OCI-LY3 (cell line): Measurements from ENCODE around the gene SERPINA4.
"Not testable (repeated sequence)": the region's sequence is repeated elsewhere in the genome, so short reads cannot be mapped to it uniquely, and the experiment has no call there.

Experiments used
- H2AFZ ChIP-seq: fragments of 200-600, 300-600 bp; shearing (Covaris generic); 2 replicates; pipeline ENCODE4 v1.6.0; 2014; ENCODE audit warnings: antibody characterized with exemption, low read depth, low read length
- H3K27ac ChIP-seq: fragments of 200-600, 300-600 bp; sonication (generic); 2 replicates; pipeline ENCODE4 v1.5.1; 2014; ENCODE audit warnings: mild to moderate bottlenecking, low read length, moderate library complexity, mixed read lengths
- H3K27me3 ChIP-seq: fragments of 200-600, 300-600 bp; sonication (generic); 2 replicates; pipeline ENCODE4 v1.6.1; 2014; ENCODE audit warnings: low read depth, low read length, mixed read lengths
- H3K36me3 ChIP-seq: fragments of 200-600, 300-600 bp; sonication (generic); replicated peaks from 2 replicates; pipeline ENCODE3; 2014; ENCODE audit warnings: low read depth, low read length, mixed read lengths
- H3K4me1 ChIP-seq: fragments of 300-600, 200-600 bp; sonication (generic); 2 replicates; pipeline ENCODE4 v1.6.1; 2014; ENCODE audit warnings: low read length, mixed read lengths
- H3K4me2 ChIP-seq: fragments of 200-600, 300-600 bp; sonication (generic); 2 replicates; pipeline ENCODE4 v1.6.1; 2014; ENCODE audit warnings: low read length, mixed read lengths
- H3K4me3 ChIP-seq: fragments of 300-600, 200-600 bp; sonication (generic); 2 replicates; pipeline ENCODE4 v1.5.1; 2014; ENCODE audit warnings: antibody characterized with exemption, mild to moderate bottlenecking, low read length, moderate library complexity
- H3K79me2 ChIP-seq: fragments of 300-600, 200-600 bp; shearing (Covaris generic); 2 replicates; pipeline ENCODE4 v1.6.1; 2014; ENCODE audit warnings: mild to moderate bottlenecking, low read length, mixed read lengths
- H3K9ac ChIP-seq: fragments of 300-600, 200-600 bp; shearing (Covaris generic); 2 replicates; pipeline ENCODE4 v1.6.0; 2014; ENCODE audit warnings: mild to moderate bottlenecking, low read length, moderate library complexity
- H3K9me3 ChIP-seq: fragments of 200-600, 300-600 bp; shearing (Covaris generic); 2 replicates; pipeline ENCODE4 v1.6.1; 2014; ENCODE audit warnings: low read length, mixed read lengths; ENCODE audit not compliant: insufficient read depth
- H4K20me1 ChIP-seq: fragments of 200-600, 300-600 bp; sonication (generic); 2 replicates; pipeline ENCODE4 v1.6.1; 2016; ENCODE audit warnings: low read length, mixed read lengths; ENCODE audit not compliant: insufficient read depth
- EZH2phosphoT487 ChIP-seq: fragments of 200-600 bp; shearing (Covaris generic); IDR thresholded peaks from 2 replicates; pipeline ENCODE4 v1.6.1; 2018; ENCODE audit warnings: antibody characterized with exemption, mixed run types, low read depth
- TF ChIP-seq, protein P1 (sequence below): fragments of 200-600, 300-600 bp; sonication (generic); IDR thresholded peaks from 2 replicates; pipeline ENCODE4 v1.5.1; 2014; ENCODE audit warnings: antibody characterized with exemption, low read length, low read depth

SERPINA4 gene

DNA sequence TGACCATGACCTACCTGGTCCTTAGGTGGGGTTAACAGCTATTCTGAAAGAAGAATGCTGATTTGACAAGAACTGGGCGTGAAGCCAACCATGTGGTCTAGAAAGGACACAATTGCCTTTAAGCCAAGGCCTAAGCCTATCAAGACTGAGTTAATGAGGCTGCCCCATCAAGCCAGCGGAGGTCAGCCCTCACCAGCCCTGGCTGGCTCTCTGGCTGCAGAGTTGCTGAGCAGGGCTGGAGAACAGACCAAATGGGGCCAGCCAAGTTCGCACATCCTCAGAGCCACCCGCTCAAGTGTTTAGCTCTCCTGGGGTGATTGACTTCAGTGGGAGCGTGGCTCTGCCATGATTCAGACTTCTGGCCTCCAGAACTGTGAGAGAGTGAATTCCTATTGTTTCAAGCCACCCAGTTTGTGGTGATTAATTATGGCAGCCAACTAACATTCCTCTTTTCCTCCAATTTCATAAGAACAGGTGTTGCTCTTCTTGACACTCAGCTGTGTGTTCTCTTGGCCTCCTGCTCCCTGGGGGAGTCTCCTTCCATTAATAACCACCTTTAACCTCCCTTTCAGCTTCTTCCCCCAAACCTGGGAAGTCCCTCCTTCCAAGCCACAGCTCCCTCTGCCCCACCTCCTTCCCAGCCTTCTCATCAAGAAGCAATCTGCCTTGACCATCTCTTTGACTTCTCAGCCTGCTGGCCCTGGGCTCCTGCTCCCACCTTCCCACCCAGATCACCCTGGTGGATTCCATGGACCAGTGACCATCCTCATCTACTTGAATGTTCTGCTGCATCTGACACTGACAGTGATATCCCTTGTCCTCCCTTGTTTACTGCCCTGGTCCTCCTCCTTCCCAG is 14.7 kb downstream of the SERPINA4 start:
- Histone ChIP-seq H3K27me3 (peaks cover 37% of the 10 kb centered on the region), H3K9me3 (no peaks in the 10 kb centered on the region), H4K20me1 (no peaks in the 10 kb centered on the region), H2AFZ (no peak overlapping the region), H3K9ac (no peak overlapping the region), H3K4me1 (no peaks in the 10 kb centered on the region), H3K79me2 (no peaks in the 10 kb centered on the region), H3K4me2 (no peak overlapping the region), H3K4me3 (no peak overlapping the region), H3K27ac (no peak overlapping the region), H3K36me3 (no peaks in the 10 kb centered on the region)
- TF ChIP-seq EZH2phosphoT487: no peak
- TF ChIP-seq, protein P1, sequence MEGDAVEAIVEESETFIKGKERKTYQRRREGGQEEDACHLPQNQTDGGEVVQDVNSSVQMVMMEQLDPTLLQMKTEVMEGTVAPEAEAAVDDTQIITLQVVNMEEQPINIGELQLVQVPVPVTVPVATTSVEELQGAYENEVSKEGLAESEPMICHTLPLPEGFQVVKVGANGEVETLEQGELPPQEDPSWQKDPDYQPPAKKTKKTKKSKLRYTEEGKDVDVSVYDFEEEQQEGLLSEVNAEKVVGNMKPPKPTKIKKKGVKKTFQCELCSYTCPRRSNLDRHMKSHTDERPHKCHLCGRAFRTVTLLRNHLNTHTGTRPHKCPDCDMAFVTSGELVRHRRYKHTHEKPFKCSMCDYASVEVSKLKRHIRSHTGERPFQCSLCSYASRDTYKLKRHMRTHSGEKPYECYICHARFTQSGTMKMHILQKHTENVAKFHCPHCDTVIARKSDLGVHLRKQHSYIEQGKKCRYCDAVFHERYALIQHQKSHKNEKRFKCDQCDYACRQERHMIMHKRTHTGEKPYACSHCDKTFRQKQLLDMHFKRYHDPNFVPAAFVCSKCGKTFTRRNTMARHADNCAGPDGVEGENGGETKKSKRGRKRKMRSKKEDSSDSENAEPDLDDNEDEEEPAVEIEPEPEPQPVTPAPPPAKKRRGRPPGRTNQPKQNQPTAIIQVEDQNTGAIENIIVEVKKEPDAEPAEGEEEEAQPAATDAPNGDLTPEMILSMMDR: no peak

- peaks cover 37% of the 10 kb centered on the region for H3K27me3 ChIP-seq
- H3K27ac ChIP-seq: not testable (repeated sequence)
These were observed 16.2 kb downstream of the SERPINA4 start for GRCh38 chr14:94577472-94577871.

GRCh38 chr14:94578712-94579111 is 17.5 kb downstream of the SERPINA4 start:
- Histone ChIP-seq H2AFZ (no peak overlapping the region), H3K27me3 (peaks cover 33% of the 10 kb centered on the region), H3K79me2 (no peaks in the 10 kb centered on the region), H3K4me1 (no peaks in the 10 kb centered on the region), H3K36me3 (no peaks in the 10 kb centered on the region), H3K4me3 (no peak overlapping the region), H3K9ac (no peak overlapping the region), H3K4me2 (no peak overlapping the region), H4K20me1 (no peaks in the 10 kb centered on the region), H3K27ac (no peak overlapping the region), H3K9me3 (no peaks in the 10 kb centered on the region)
- no peak for TF ChIP-seq EZH2phosphoT487
- TF ChIP-seq, protein P1: no peak

More at GRCh38 chr14:94577472-94577871, 16.2 kb downstream of the SERPINA4 start:
- H3K4me3 ChIP-seq, H3K79me2 ChIP-seq, H2AFZ ChIP-seq, H3K9me3 ChIP-seq, H3K36me3 ChIP-seq, H3K4me1 ChIP-seq, H3K9ac ChIP-seq, H4K20me1 ChIP-seq, H3K4me2 ChIP-seq: not testable (repeated sequence)

GRCh38 chr14:94581127-94581999 is 20.1 kb downstream of the SERPINA4 start, which contains the start of gene SERPINA5:
Gene SERPINA5, plus strand, starts transcription at chr14:94581426. Its CDS starts 5,937 bp downstream, at chr14:94587363.
- peaks cover 24% of the 10 kb centered on the region for H3K27me3 ChIP-seq
- no peak within 1 kb of the TSS for H3K4me3 ChIP-seq
- H3K36me3 ChIP-seq: no peaks in the 10 kb centered on the region
- H3K27ac ChIP-seq: no peak within 1 kb of the TSS
- no peaks in the 10 kb centered on the region for H3K79me2 ChIP-seq
- H3K9me3 ChIP-seq: no peaks in the 10 kb centered on the region
- no peak for TF ChIP-seq EZH2phosphoT487
- TF ChIP-seq, protein P1: no peak
- H3K4me1 ChIP-seq: no peaks in the 10 kb centered on the region
- H4K20me1 ChIP-seq: no peaks in the 10 kb centered on the region
- no peak within 1 kb of the TSS for H3K4me2 ChIP-seq
- no peak within 1 kb of the TSS for H2AFZ ChIP-seq
- H3K9ac ChIP-seq: no peak within 1 kb of the TSS
